HG03521 (cell line): ENCODE results near the gene SLC16A7.
"Not testable (repeated sequence)": the region's sequence is repeated elsewhere in the genome, so short reads cannot be mapped to it uniquely, and the experiment has no call there.

Experiments used
- ATAC-seq: cut with Tn5 transposase; IDR thresholded peaks from one replicate; pipeline ENCODE4 v1.9.1; 2021; ENCODE audit warnings: mild to moderate bottlenecking, moderate library complexity; ENCODE audit not compliant: unreplicated experiment

SLC16A7 gene

GRCh38 chr12:59724011-59724695 lies 128.3 kb downstream of the SLC16A7 start:
- no peak for ATAC-seq

- no peak for ATAC-seq
Observed at GRCh38 chr12:59733200-59733599, 137.4 kb downstream of the SLC16A7 start.

GRCh38 chr12:59734371-59734770 lies 138.5 kb downstream of the SLC16A7 start:
- ATAC-seq: no peak

GRCh38 chr12:59735231-59735630 lies 139.4 kb downstream of the SLC16A7 start:
- no peak for ATAC-seq

- no peak for ATAC-seq
Observed at GRCh38 chr12:59736359-59736758, 140.5 kb downstream of the SLC16A7 start.

- no peak for ATAC-seq
Observed at GRCh38 chr12:59736786-59737185, 141.0 kb downstream of the SLC16A7 start.

GRCh38 chr12:59737725-59738463 lies 142.1 kb downstream of the SLC16A7 start:
- no peak for ATAC-seq

- ATAC-seq: no peak
Observed at GRCh38 chr12:59742841-59743240, 147.0 kb downstream of the SLC16A7 start.

- ATAC-seq: no peak
Observed at GRCh38 chr12:59744564-59744963, 148.7 kb downstream of the SLC16A7 start.

GRCh38 chr12:59751091-59751490 lies 155.3 kb downstream of the SLC16A7 start:
- not testable (repeated sequence) for ATAC-seq

- ATAC-seq: no peak
Observed at GRCh38 chr12:59761542-59761941, 165.7 kb downstream of the SLC16A7 start.

- no peak for ATAC-seq
Observed at GRCh38 chr12:59763835-59764234, 168.0 kb downstream of the SLC16A7 start.

- ATAC-seq: no peak
Observed at GRCh38 chr12:59768031-59768430, 172.2 kb downstream of the SLC16A7 start.

GRCh38 chr12:59780605-59781135 lies 184.8 kb downstream of the SLC16A7 start:
- ATAC-seq: no peak

GRCh38 chr12:59787610-59788009 lies 191.8 kb downstream of the SLC16A7 start:
- ATAC-seq: no peak

- ATAC-seq: no peak
Observed at GRCh38 chr12:59792647-59793046, 196.8 kb downstream of the SLC16A7 start.

GRCh38 chr12:59803735-59804134 lies 207.9 kb downstream of the SLC16A7 start:
- ATAC-seq: no peak

GRCh38 chr12:59808317-59808910 lies 212.6 kb downstream of the SLC16A7 start:
- ATAC-seq: peak; percentile 87

GRCh38 chr12:59811991-59812390 lies 216.2 kb downstream of the SLC16A7 start:
- no peak for ATAC-seq

- ATAC-seq: no peak
Observed at GRCh38 chr12:59812716-59813115, 216.9 kb downstream of the SLC16A7 start.

- no peak for ATAC-seq
Observed at GRCh38 chr12:59820594-59821011, 224.8 kb downstream of the SLC16A7 start.

GRCh38 chr12:59823567-59823966 lies 227.7 kb downstream of the SLC16A7 start:
- no peak for ATAC-seq
